NCI-H1105 treated with DMSO at 0.1 percent for 48 hours (cell line): Measurements from ENCODE around the gene SUMF1.

Source experiments
- DNase-seq: peaks from one replicate; lab custom pipeline; 2025; lab: John Stamatoyannopoulos, UW

SUMF1 gene

DNA sequence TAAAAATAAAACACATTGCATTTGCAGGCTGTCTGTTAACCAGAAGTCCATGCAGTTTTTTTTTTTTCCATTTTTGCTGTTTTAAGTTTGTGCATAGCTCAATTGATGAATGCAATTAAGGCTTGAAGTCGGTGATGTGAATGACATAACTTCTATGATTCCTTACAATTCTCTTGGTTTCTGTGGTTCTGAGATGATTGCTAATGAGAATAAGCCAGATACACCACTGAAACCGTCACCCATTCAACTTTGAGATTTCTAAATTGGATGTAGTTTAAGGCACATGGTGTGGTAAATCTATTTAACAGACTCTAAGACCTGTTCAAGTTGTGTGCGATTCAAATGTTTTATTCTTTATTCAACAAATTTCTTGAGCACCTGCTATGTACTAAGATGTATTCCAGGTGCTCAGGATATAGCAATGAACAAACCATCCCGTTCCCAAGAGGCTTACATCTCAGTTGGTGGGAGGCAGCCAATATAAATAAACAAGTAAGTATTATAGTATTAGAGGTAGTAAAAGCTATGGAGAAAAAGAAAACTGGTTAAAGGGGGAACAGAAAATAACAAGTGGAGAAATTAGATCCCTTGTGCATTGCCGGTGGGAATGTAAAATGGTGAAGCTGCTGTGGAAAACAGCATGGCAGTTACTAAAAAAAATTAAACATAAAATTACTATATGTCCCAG lies 30.1 kb upstream of the SUMF1 start:
- no peak for DNase-seq

GRCh38 chr3:4496087-4496452 lies 29.0 kb upstream of the SUMF1 start:
- DNase-seq: no peak

DNA sequence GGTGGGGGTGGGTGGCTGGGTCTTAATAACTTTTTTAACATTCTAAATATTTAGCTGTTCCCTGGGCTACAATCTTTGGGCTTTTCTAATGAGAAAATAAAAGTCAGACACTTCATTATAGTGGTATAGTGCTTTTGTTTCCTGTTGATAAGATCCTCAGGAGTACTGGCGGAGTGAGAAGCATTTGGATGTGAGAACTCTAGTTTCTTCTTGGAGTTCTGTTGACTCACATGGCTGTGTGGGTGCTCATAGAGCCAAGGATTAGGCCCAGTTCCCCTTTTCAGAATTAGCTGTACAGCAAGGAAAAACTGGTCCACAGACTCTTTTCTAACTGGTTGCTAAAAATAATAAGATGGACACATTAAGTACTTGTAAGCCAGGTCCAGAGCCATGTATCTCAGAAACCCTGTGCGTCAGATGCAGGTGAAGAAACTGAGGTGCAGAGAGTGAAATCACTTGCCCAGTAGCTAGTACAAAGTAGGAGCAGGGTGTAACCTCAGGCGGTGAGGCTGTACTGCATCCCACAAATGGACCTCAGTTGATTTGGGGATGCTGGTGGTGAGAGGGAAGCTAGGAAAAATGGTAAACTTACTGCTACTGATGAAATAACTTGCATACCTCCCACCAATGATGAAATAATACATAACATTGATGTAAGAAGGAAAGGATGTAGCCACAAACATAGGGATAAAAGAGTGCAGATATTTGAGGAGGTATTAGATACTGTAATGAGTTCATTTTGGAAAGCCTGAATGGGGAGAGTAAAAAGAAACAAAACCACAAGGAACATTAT lies 28.4 kb upstream of the SUMF1 start:
- no peak for DNase-seq

- no peak for DNase-seq
Observed at GRCh38 chr3:4494895-4495264, 27.8 kb upstream of the SUMF1 start.

DNA sequence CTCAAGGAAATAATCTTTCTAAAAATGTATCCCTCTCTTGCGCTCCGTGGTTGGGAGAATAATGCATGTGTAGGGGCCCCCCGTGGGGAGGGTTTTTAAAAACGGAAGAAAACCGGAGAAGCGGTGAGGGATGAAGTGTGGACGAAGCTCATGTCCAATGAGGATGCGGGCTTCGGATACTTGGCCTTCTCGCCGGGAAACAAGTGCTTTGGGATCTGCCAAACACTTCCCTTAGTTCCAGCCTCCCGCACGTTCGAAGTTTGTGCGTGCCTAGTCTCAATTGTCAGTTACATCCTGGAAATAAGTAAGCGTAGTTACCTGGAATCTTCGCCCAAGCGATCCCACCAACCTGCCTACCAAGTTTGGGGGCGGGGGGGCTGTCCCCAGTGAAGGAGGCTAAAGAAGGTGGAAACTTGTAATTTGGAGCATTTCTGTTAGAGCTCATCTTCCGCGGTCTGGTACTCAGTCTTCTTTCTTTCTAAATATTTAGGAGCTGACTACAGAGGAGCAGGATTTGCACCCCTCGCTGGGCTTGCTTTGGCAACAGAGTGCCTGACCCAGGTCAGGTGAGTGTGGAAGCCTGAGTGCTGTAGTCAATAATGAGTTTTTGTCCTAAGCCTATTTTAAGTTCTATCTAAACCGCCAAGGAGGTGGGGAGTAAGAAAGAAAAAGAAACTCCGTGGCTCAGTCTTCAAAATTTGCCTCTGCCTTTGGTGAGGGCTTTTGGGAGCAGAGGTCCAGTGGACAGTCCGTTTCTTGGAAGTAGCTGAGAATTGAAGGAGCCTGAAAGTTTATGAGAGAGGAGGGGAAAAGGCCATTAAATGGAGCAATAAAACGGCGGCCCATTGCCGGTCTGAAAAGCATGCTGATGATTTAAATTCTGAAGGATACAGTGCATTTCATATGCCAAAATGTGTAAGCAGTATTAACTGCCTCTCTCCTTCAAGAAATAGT lies 27.1 kb upstream of the SUMF1 start:
- no peak for DNase-seq

DNA sequence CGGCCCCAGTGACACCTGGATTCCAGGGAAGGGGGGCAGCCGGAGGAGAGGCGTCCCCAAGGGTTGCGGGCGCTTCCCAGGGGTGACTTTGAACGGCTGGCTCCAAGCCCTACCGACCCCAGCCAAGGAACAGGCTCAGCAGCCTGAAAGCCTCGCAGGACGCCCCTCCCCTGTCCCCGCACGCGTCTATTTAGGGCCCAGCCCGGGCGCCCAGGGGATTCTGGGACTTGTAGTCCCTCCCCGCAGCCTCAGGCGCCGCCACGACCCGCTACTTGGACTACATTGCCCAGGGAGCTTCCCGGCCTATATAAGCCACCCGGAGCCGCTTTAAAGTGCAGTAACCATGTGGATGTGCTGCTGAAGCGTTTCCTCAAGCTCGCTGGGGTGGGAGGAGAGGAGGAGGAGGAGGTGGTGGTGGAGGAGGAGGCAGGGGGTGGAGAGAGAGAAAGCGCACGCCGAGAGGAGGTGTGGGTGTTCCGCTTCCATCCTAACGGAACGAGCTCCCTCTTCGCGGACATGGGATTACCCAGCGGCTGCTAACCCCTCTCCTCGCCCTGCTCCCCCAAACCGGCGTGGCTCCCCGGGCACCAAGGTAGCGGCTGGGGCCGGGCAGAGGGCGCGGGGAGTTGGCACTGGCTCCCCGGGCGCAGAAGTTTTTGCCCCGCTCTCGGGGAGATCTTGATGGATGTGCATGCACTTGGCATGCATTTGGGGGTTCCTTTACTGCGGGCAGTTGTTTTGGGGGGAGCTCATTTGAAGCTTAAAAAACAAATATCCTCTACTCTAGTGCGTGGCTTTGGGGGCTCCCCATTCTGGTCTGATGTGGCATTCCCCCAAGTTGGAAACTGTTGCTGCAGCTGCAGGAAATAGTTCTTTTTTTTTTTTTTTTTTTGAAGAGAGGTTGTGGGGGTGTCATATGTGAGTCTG lies 26.2 kb upstream of the SUMF1 start, which contains the start of gene ITPR1:
Gene ITPR1 (plus strand): TSS at position 335 of the 927 bp plus-strand sequence. CDS start 23,144 bp downstream, outside the sequence.
- peak; percentile 89 for DNase-seq

GRCh38 chr3:4492208-4493013 lies 25.3 kb upstream of the SUMF1 start:
- peak; percentile 40 for DNase-seq

- no peak for DNase-seq
Observed at GRCh38 chr3:4491855-4492207, 24.8 kb upstream of the SUMF1 start.

GRCh38 chr3:4478261-4478660 lies 11.2 kb upstream of the SUMF1 start:
- no peak for DNase-seq

GRCh38 chr3:4476496-4476895 lies 9.4 kb upstream of the SUMF1 start:
- no peak for DNase-seq

DNA sequence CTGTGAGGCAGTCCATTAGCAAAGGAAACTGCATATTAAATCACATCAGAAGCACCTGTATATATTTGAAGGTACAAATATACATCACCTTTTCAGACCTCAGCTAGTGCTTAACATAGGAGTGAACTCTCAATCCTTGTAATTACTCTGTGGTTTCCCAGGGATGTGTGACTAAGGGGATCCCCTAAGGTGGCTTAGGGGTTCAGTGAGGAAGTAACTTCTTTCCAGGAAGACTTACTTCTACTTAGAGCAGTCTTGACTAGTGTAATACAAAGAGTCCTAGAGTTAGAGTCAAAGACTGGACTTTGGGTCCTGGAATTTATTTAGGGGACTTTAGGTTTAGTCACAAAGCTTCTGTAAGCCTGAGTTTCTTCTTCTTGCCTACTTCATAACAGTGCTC lies 8.7 kb upstream of the SUMF1 start:
- DNase-seq: no peak

DNA sequence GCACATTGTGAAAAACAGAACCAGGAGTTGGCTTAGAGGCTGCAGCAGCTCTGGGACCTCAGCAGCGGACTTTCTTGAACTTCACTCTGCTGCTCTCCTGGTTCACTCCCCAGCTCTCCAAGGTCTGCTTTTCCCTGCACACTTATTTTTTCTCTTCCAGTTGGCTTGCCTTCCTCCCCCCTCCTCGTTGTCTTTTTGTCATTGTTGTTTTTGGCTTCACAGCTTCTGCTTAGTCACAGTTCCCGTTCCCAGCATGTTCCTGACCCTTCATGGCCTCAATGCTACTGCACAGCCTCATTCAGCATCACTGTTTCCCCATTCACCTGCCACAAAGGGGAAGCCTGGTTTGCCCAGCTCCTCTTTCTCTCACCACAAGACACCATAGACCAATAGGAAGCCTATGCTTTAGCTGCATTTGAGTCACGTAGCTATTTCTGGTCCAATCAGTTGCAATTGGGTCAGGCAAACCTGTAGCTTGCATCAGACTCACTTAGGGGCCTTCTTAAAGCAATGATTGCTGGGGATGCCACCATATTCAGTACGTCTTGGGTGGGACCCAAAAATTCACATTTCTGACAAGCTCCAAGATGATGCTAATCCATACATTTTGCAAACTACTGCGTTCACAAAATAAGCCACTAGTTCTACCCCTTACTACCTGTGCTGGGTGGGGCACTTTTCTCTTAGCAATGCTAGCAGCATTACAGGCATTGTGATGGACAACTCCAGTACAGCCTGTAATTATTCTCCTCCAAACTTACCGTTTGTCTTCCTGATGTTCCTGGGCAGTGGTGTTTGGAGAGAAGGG lies 7.8 kb upstream of the SUMF1 start:
- DNase-seq: no peak

GRCh38 chr3:4472766-4473165 lies 5.7 kb upstream of the SUMF1 start:
- no peak for DNase-seq

GRCh38 chr3:4472312-4472711 lies 5.2 kb upstream of the SUMF1 start:
- no peak for DNase-seq

DNA sequence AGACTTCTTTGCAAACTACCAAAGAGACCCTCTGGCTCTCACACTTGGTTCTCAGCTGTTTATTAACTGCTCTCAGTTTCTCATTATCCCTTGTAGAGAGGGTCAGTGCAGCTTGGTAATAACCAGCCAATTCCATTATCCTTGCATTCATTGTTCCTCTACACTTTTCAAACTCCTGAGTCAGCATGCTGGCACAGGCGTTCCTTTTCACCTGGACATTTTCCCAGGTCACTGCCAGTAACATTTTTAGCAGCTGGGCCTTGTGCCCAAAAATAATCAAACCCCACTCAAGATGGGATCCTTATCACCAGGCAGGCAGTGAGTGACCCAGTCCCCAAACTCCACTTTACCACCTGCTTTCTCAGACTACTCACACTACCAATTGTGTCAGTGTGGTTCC lies 4.8 kb upstream of the SUMF1 start:
- peak; percentile 75 for DNase-seq

DNA sequence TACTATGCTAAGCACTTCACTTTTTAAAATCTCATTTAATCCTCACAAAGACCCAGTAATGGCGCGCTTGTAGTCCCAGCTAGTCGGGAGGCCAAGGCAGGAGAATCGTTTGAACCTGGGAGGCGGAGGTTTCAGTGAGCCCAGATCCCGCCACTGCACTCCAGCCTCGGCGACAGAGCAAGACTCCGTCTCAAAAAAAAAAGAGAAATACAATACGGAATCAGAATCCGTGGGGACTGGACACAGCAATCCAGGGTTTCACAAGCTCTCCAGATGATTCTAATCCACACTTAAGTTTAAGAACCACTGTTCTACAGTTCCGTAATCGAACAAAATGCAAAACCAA lies 426 bp upstream of the SUMF1 start:
- no peak for DNase-seq

GRCh38 chr3:4464576-4464975 lies 2.5 kb downstream of the SUMF1 start:
- DNase-seq: no peak

DNA sequence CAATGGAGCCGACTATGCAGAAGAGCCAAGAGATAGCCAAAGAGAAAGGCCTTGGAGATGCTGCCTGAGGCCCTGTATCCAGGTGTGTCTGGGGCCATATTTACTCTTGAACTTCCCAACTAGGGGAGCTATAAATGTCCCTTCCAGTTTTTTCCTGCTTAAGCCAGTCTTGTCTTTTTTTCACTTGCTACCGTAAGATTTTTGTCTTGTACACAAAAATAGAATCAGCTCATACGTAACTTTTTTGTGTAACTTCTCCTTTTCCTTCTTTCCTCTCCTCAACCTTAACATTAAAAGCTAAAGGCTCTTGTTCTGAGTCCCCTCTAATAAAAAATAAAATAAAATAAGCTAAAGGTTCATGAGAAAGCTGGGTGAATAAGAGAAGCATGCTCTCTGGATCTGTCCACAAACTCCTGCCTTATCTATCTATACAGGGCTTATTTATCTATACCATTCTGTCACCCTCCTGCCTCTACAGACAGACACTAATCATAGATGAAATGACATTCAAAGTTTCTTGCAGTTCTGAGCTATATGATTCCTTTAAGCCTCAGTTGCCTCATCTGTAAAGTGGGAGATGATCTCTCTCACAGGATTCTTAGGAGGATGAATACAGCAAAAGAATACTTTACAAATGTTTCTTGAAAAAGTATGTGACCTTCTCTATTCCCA lies 4.6 kb downstream of the SUMF1 start:
- no peak for DNase-seq

- no peak for DNase-seq
Observed at GRCh38 chr3:4461468-4462090, 5.5 kb downstream of the SUMF1 start.
